Activated naive CD8-positive, alpha-beta T cell treated with anti-CD3 and anti-CD28 coated beads, Interleukin-2, amount 50 U/mL, for 16 hours (primary cell): ENCODE measurements around the gene SPIC.

Experiments used
- DNase-seq: peaks from one replicate; pipeline ENCODE4 v3.0.0-alpha.2; 2020; ENCODE audit warnings: low read depth, low spot score

The SPIC gene

DNA sequence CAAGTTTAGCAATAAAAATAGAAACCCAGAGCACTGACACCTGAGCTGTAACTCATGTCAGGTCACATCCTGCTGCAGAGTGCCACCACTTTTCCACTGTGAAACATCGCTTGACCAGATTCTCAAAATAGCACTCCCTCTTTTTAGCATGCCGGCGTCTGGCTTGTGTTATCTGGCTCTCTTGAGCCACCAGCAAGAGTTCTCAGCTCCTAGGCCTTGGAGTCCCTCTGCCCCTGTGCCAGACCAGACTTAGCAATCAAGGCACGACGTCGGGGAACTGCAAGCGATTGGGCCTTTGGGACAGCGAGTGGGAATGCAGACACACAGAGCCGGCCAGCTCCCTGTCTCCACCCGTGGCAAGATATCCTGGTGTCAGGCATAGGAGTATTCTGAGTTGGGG, 52.5 kb downstream of the SPIC start:
- no peak for DNase-seq

DNA sequence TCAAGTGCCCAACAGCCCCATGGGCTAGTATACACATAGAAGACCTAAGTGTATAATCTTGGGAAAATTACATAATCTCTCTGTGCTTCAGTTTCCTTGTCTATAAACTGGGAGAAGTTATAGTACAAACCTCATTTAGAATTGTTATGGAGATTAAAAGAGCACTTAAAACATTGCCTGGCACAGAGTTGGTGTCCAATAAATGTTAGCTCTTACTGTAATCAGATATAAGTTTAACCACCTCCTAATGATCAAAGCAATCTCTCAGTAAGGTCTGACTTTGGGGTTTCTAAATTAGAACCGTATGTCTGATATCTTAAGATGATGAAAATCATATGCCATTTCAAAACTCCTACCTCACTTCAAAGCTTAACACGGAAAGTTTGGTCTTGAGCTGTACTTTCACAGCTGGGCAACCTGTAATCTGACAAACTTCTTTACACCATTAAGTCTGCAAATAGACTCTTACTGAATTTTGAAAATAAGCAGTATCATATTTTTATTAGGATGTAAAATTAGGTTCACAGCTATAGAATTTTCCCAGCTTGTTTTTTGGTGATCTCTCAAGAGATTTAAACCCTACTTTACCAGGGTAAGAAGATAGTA, 61.0 kb downstream of the SPIC start:
- DNase-seq = no peak
